ENCODE measurements around the gene SNX19. TPM values are rescaled to one million over a fixed set of nuclear protein-coding genes. Genes with fewer than 3 reads are reported as not detected.

SNX19 gene
- total RNA-seq, 1 donor from 2014 or later: 32.8 TPM

DNA sequence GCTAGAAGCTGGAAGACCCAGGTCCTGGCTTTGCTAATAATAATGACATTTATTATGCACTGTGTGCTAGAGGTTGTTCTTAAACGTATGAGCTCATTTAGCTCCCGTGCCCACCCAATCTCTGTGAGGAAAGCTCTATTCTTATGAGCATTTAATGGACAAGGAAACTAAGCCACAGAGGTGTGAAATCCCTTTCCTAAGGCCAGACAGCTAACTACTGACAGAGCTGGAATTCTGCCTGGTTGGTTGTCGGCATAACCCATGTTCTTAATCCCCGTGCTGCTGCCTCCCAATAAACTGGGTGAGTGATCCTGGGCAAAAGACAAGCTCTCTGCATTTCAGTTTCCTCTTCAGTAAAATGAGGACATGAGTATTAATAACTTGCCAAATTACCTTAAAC, 49.4 kb downstream of the SNX19 start:
- Mint-ChIP-seq H3K4me1 (peaks cover 50% of the 10 kb centered on the region), H3K9me3 (no peaks in the 10 kb centered on the region), H3K27me3 (ENCODE audit: insufficient read depth, low read depth) (peaks cover 5% of the 10 kb centered on the region), H3K4me3 (no peak overlapping the region), H3K36me3 (peaks cover 9% of the 10 kb centered on the region), H3K27ac (no peak overlapping the region)
- DNase-seq (ENCODE audit: low spot score): no peak
- Histone ChIP-seq H3K27ac (no peak overlapping the region), H3K9me3 (ENCODE audit: low read depth) (no peaks in the 10 kb centered on the region), H3K36me3 (no peaks in the 10 kb centered on the region), H3K79me2 (ENCODE audit: low read depth) (no peaks in the 10 kb centered on the region), H4K20me1 (ENCODE audit: low read depth) (no peaks in the 10 kb centered on the region), H3K4me1 (peaks cover 20% of the 10 kb centered on the region), H3K27me3 (no peaks in the 10 kb centered on the region), H3F3A (ENCODE audit: low read depth) (no peaks in the 10 kb centered on the region), H2AFZ (replicated peaks) (no peak overlapping the region), H3K4me3 (no peak overlapping the region), H3K9ac (no peak overlapping the region), H3K4me2 (no peak overlapping the region)
- TF ChIP-seq EZH2 (IDR thresholded peaks at IDR 0.05) (no peak), EZH2phosphoT487 (IDR thresholded peaks at IDR 0.05) (no peak)
- TF ChIP-seq, protein P1, sequence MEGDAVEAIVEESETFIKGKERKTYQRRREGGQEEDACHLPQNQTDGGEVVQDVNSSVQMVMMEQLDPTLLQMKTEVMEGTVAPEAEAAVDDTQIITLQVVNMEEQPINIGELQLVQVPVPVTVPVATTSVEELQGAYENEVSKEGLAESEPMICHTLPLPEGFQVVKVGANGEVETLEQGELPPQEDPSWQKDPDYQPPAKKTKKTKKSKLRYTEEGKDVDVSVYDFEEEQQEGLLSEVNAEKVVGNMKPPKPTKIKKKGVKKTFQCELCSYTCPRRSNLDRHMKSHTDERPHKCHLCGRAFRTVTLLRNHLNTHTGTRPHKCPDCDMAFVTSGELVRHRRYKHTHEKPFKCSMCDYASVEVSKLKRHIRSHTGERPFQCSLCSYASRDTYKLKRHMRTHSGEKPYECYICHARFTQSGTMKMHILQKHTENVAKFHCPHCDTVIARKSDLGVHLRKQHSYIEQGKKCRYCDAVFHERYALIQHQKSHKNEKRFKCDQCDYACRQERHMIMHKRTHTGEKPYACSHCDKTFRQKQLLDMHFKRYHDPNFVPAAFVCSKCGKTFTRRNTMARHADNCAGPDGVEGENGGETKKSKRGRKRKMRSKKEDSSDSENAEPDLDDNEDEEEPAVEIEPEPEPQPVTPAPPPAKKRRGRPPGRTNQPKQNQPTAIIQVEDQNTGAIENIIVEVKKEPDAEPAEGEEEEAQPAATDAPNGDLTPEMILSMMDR (IDR thresholded peaks at IDR 0.05): no peak

DNA sequence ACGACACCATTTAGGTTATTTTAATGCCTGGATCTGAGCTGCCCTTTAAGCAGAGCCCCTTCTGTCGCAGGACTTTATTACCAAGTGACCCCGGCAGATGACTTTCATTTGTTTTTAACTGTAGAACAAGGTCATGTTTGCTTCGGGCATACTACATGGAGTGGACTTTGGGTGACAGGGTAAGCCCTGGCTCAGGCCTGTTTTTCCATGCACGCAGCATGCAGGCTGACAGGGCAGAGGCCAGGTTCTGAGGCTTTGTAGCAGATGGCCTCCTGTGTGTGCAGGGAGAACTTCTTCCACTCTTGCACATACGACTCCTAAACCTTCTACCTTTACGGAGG, 50.5 kb downstream of the SNX19 start:
- H2AFZ ChIP-seq (replicated peaks): no peak overlapping the region
- no peak overlapping the region for H3K27ac ChIP-seq
- no peak overlapping the region for H3K9ac ChIP-seq
- DNase-seq (ENCODE audit: low spot score): no peak
- H3F3A ChIP-seq (ENCODE audit: low read depth): no peaks in the 10 kb centered on the region
- peaks cover 20% of the 10 kb centered on the region for H3K4me1 ChIP-seq
- peaks cover 5% of the 10 kb centered on the region for H3K36me3 Mint-ChIP-seq
- H3K36me3 ChIP-seq: no peaks in the 10 kb centered on the region
- no peak overlapping the region for H3K4me3 Mint-ChIP-seq
- no peaks in the 10 kb centered on the region for H3K79me2 ChIP-seq (ENCODE audit: low read depth)
- H3K27ac Mint-ChIP-seq: no peak overlapping the region
- no peaks in the 10 kb centered on the region for H3K9me3 Mint-ChIP-seq
- H3K9me3 ChIP-seq (ENCODE audit: low read depth): no peaks in the 10 kb centered on the region
- peaks cover 6% of the 10 kb centered on the region for H3K27me3 ChIP-seq
- no peaks in the 10 kb centered on the region for H4K20me1 ChIP-seq (ENCODE audit: low read depth)
- H3K4me2 ChIP-seq: no peak overlapping the region
- H3K4me3 ChIP-seq: no peak overlapping the region
- peaks cover 5% of the 10 kb centered on the region for H3K27me3 Mint-ChIP-seq (ENCODE audit: insufficient read depth, low read depth)
- H3K4me1 Mint-ChIP-seq: peaks cover 53% of the 10 kb centered on the region
- TF ChIP-seq EZH2phosphoT487 (IDR thresholded peaks at IDR 0.05) (no peak), EZH2 (IDR thresholded peaks at IDR 0.05) (no peak)
- TF ChIP-seq, protein P1 (IDR thresholded peaks at IDR 0.05): no peak

DNA sequence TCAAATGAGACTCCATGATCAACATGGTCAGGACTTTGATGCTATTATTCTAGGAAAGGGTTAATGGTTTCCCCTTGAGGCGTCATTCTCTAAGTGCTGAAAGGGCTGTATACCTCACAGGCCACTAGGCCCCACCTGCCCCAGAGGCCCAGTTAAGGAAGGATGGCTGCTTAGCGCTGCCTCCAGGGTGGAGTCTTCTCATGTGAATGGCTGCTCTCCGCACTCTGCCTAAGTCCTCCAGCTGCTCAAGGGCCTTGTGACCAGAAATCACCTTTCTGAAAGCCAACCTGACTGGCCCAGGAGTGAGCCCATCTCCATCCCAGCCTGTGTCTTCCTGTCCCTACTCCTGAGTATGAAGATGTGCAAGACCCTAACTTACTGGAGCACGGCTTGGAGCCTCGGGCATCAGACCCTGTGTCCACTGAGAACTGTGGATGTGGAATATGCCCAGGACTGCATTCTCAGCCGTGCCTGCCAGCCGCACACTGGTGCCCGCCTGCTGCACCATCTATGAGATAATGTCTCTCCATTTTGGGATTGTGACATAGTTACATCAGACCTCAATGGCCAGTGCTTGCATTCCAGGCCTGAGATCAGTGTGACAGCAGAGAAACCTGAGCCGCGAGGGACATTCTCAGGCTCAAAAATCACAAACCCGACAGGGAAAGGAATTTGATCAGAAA, 51.0 kb downstream of the SNX19 start:
- peaks cover 5% of the 10 kb centered on the region for H3K27me3 Mint-ChIP-seq (ENCODE audit: insufficient read depth, low read depth)
- H3K4me1 ChIP-seq: peaks cover 20% of the 10 kb centered on the region
- no peak overlapping the region for H3K4me2 ChIP-seq
- H3K27me3 ChIP-seq: peaks cover 6% of the 10 kb centered on the region
- H2AFZ ChIP-seq (replicated peaks): no peak overlapping the region
- peak; percentile 22 for DNase-seq (ENCODE audit: low spot score)
- no peak overlapping the region for H3K4me3 Mint-ChIP-seq
- H3K36me3 ChIP-seq: no peaks in the 10 kb centered on the region
- H3K9me3 Mint-ChIP-seq: no peaks in the 10 kb centered on the region
- H3K79me2 ChIP-seq (ENCODE audit: low read depth): no peaks in the 10 kb centered on the region
- no peak overlapping the region for H3K27ac Mint-ChIP-seq
- no peaks in the 10 kb centered on the region for H3K9me3 ChIP-seq (ENCODE audit: low read depth)
- no peak overlapping the region for H3K27ac ChIP-seq
- H3K4me1 Mint-ChIP-seq: peaks cover 53% of the 10 kb centered on the region
- H3K4me3 ChIP-seq: no peak overlapping the region
- H3K9ac ChIP-seq: no peak overlapping the region
- peaks cover 4% of the 10 kb centered on the region for H3K36me3 Mint-ChIP-seq
- H4K20me1 ChIP-seq (ENCODE audit: low read depth): no peaks in the 10 kb centered on the region
- H3F3A ChIP-seq (ENCODE audit: low read depth): no peaks in the 10 kb centered on the region
- TF ChIP-seq, protein P1 (IDR thresholded peaks at IDR 0.05): no peak
- TF ChIP-seq EZH2 (IDR thresholded peaks at IDR 0.05) (no peak), EZH2phosphoT487 (IDR thresholded peaks at IDR 0.05) (no peak)

Data from neural progenitor cell (in vitro differentiated cells).